Stomach (tissue), 9 donors: ENCODE results near the gene FHOD3. TPM values are rescaled to one million over a fixed set of nuclear protein-coding genes. Genes with fewer than 3 reads are reported as not detected.

Source experiments
- DNase-seq, 2 donors: peaks; one replicate each; pipeline versions ENCODE4 v3.0.0 to v3.0.0-alpha.2; 2013 to 2019
- H3K27ac ChIP-seq, 5 donors: fragments of 200-600 bp in 4 of 5; sonication (generic) in 4 of 5; one replicate each; pipeline ENCODE4 v1.5.1; 2013 to 2019; ENCODE audit warnings: mild to moderate bottlenecking in 1 of 5, moderate library complexity in 1 of 5
- H3K27me3 ChIP-seq, 3 donors: fragments of 200-600 bp; sonication (generic); one replicate each; pipeline ENCODE4 v1.5.1; 2017 to 2019; ENCODE audit warnings: mixed run types in 1 of 3
- H3K36me3 ChIP-seq, 4 donors: fragments of 200-600 bp; sonication (generic); 1 replicate in 3 of 4; 2 replicates in 1 of 4; pipeline ENCODE4 v1.5.1; 2016 to 2019
- H3K4me1 ChIP-seq, 4 donors: fragments of 200-600 bp; sonication (generic); one replicate each; pipeline ENCODE4 v1.5.1; 2016 to 2019
- H3K4me3 ChIP-seq, 4 donors: fragments of 200-600 bp; sonication (generic) in 3 of 4; one replicate each; pipeline ENCODE4 v1.5.1; 2016 to 2019; ENCODE audit warnings: mild to moderate bottlenecking in 1 of 4
- H3K9me3 ChIP-seq, 4 donors: fragments of 200-600 bp; sonication (generic); one replicate each; pipeline ENCODE4 v1.5.1; 2016 to 2019
- EP300 ChIP-seq: sonication (generic); formaldehyde crosslinking; IDR thresholded peaks from one replicate; pipeline ENCODE4 v1.6.1; 2017; ENCODE audit warnings: antibody characterized with exemption
- POLR2A ChIP-seq, 4 donors: fragments of 450-650 bp; IDR thresholded peaks; one replicate each; pipeline ENCODE4 v1.6.1; 2016; ENCODE audit warnings: antibody characterized with exemption in 4 of 4, control low read depth in 2 of 4, mild to moderate bottlenecking in 1 of 4, moderate library complexity in 1 of 4
- POLR2AphosphoS5 ChIP-seq, 3 donors: sonication (generic); formaldehyde crosslinking; IDR thresholded peaks; one replicate each; pipeline ENCODE4 v1.6.1; 2016; ENCODE audit warnings: antibody characterized with exemption in 3 of 3
- whole genome bisulfite sequencing, 5 donors: extraction: QIAGEN DNeasy Blood & Tissue Kit in 3 of 5; methylation state at CpG; one replicate each; pipeline versions ENCODE4 v1.1.5 to v1.1.7; 2013 to 2018; 5-methylcytosine and 5-hydroxymethylcytosine counted together
- intact Hi-C: fragments of 100-400 bp; cut with DNase I; formaldehyde crosslinking; loops from one replicate; pipeline ENCODE4 v1.15.1; 2023; ENCODE audit warnings: low total_unique reads
- polyA plus RNA-seq, 3 donors: library from polyadenylated mRNA; stranded (reverse); fragments of 200-250 nt; gene quantifications; one replicate each; pipeline ENCODE4 v1.2.3, GENCODE V29; 2013
- total RNA-seq, 5 donors: library from RNA; depleted of rRNA; stranded (reverse); fragments of >200 nt; gene quantifications; one replicate each; pipeline versions ENCODE4 v1.1.0 to v1.2.3, GENCODE V29; 2014 to 2016
- TF ChIP-seq, protein P1 (sequence below), 7 experiments: fragments of 450-650 bp in 4 of 7; fragments of 200-600 bp in 3 of 7; sonication (generic) in 3 of 7; IDR thresholded peaks; one replicate each; pipeline ENCODE4 v1.5.1; 2016 to 2019; ENCODE audit warnings: antibody characterized with exemption in 7 of 7, control low read depth in 2 of 7, mild to moderate bottlenecking in 1 of 7
- donor health status: healthy with polysubstance abuse.
- donor health status: Bipolar disorder and iron deficiency.
- donor health status: healthy.

The FHOD3 gene
- total and polyA plus RNA-seq, 8 donors, result under 0.01 to 9.1 (median 4.6) TPM

DNA sequence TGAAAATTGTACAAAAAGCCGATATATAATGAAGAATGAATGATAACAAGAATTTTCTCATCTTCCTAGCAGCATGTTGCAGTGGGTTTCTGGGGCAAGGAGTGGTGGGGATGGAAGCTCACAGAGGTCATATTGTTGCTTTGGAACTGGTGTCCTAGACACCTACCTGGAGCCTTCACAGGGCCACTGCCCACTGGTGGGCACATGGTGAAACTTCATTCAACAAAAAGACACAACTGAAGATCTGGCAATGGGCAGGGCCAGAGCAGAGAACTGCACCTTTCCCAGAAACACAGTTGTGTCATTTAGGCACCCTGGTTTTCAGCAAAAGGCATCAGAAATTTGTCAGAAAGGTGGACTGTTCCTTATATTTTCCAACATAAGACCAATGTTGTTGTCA, 115.3 kb downstream of the FHOD3 start:
- 69 to 86% (median 76%) methylated on average over 1 of the region's 1 CpG for WGBS, 5 donors
- Histone ChIP-seq H3K4me3 (no peak overlapping the region), H3K4me1 (no peaks in the 10 kb centered on the region), H3K27me3 (no peaks in the 10 kb centered on the region), H3K36me3 (no peaks in the 10 kb centered on the region), H3K27ac (no peak overlapping the region), H3K9me3 (no peaks in the 10 kb centered on the region)
- DNase-seq, result no peak
- TF ChIP-seq, protein P1, sequence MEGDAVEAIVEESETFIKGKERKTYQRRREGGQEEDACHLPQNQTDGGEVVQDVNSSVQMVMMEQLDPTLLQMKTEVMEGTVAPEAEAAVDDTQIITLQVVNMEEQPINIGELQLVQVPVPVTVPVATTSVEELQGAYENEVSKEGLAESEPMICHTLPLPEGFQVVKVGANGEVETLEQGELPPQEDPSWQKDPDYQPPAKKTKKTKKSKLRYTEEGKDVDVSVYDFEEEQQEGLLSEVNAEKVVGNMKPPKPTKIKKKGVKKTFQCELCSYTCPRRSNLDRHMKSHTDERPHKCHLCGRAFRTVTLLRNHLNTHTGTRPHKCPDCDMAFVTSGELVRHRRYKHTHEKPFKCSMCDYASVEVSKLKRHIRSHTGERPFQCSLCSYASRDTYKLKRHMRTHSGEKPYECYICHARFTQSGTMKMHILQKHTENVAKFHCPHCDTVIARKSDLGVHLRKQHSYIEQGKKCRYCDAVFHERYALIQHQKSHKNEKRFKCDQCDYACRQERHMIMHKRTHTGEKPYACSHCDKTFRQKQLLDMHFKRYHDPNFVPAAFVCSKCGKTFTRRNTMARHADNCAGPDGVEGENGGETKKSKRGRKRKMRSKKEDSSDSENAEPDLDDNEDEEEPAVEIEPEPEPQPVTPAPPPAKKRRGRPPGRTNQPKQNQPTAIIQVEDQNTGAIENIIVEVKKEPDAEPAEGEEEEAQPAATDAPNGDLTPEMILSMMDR (IDR thresholded peaks at IDR 0.05), result no peak
- TF ChIP-seq POLR2A (IDR thresholded peaks at IDR 0.05) (no peak), POLR2AphosphoS5 (IDR thresholded peaks at IDR 0.05) (no peak)
- intact Hi-C loops, result no loop called here

DNA sequence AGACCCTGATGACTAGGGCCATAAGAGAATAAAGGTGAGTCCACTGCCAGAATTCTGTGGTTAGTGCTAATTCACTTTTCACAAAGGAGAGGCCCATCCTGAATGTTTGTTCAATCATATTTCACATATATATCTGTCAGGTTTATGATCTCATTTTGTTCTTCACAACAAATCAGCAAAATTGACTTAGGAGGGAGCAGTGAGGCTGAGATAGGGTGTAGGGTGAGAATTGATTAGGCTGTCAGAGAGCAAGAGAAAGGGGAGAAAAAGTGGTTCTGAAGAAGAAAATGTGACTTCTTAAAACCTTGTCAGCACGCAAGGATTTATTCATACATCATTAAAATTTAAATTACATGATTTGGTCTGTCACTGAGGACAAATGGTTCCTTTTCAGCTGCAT, 117.7 kb downstream of the FHOD3 start:
- no peak for DNase-seq
- Histone ChIP-seq H3K4me1 (peaks cover 0 to 13% (median under 1%) of the 10 kb centered on the region in 4 donors), H3K9me3 (no peaks in the 10 kb centered on the region), H3K36me3 (no peaks in the 10 kb centered on the region), H3K27me3 (no peaks in the 10 kb centered on the region), H3K4me3 (no peak overlapping the region), H3K27ac (no peak overlapping the region)
- intact Hi-C loops, result no loop called here
- 65 to 87% (median 86%) methylated on average over 1 of the region's 1 CpG for WGBS, 5 donors
- TF ChIP-seq POLR2AphosphoS5 (IDR thresholded peaks at IDR 0.05) (no peak), POLR2A (IDR thresholded peaks at IDR 0.05) (no peak), EP300 (no peak)
- TF ChIP-seq, protein P1 (IDR thresholded peaks at IDR 0.05), result no peak

DNA sequence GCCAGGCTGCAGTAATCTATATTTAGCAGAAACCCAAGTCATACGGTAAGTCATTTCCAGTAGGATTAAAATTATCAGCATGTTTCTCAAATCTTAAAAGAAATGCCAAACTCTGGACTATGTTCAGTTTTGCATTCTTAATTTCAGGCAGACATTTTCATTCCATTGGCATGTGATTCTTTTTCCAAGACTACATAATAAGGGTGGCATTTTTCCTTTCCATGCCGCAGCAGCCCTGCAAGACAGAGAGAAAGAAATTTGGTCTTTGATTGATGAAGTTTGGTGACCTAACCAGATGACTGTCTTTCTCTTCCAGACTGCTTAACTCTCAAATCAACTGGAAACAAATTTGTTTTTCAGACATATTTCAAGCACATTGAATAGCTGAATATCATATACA, 118.1 kb downstream of the FHOD3 start:
- no peaks in the 10 kb centered on the region for H3K27me3 ChIP-seq
- intact Hi-C loops, result no loop called here
- no peak for DNase-seq
- no peak overlapping the region for H3K4me3 ChIP-seq
- no peak overlapping the region for H3K27ac ChIP-seq
- 65 to 83% (median 78%) methylated on average over 2 of the region's 2 CpGs for WGBS, 5 donors
- peaks cover 0 to 18% (median 2%) of the 10 kb centered on the region in 4 donors for H3K4me1 ChIP-seq
- H3K9me3 ChIP-seq, result no peaks in the 10 kb centered on the region
- TF ChIP-seq EP300, result no peak
- TF ChIP-seq POLR2A (IDR thresholded peaks at IDR 0.05), result no peak
- no peak for TF ChIP-seq POLR2AphosphoS5 (IDR thresholded peaks at IDR 0.05)
- TF ChIP-seq, protein P1 (IDR thresholded peaks at IDR 0.05), result no peak
- H3K36me3 ChIP-seq, result no peaks in the 10 kb centered on the region

DNA sequence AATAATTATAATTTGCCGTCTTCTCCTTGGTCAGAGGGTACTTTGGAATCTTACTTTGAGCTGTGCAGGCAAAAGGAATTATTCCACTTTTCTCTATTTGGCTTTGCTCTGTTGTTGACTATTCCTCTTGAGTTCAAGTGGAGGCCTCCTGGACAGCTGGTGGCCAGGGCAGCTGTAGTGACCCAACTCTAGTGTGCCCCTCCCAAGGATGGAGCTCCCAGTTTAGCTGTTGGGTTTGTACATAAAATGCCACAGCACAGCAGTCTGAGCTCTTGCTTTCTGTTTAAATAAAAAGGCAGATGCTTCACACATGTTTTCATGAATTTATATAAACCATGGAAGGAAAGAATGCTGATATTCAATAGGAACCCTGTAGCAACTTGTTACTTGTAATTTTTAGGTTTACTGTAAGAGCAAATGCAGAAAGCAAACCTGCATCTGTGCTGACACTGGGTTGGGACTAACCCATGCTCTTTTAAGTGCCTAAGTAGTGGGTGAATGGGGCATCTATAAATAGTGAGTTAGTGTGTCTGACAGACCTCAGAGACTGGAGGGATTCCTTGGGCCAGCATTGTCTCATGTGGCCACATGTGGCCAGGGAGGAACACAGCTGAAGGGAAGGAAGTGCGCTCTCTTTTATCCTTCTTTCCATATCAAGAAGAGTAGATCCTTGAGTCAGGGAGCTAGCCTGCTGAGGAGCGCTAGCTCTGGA, 121.8 kb downstream of the FHOD3 start:
- H3K9me3 ChIP-seq, result no peaks in the 10 kb centered on the region
- DNase-seq, result no peak
- intact Hi-C loops, result no loop called here
- TF ChIP-seq EP300 (no peak), POLR2A (IDR thresholded peaks at IDR 0.05) (no peak), POLR2AphosphoS5 (IDR thresholded peaks at IDR 0.05) (no peak)
- TF ChIP-seq, protein P1 (IDR thresholded peaks at IDR 0.05), result no peak
- H3K27me3 ChIP-seq, result no peaks in the 10 kb centered on the region
- H3K4me1 ChIP-seq, result peaks cover 0 to 22% (median 2%) of the 10 kb centered on the region in 4 donors
- H3K27ac ChIP-seq, result no peak overlapping the region
- H3K36me3 ChIP-seq, result no peaks in the 10 kb centered on the region
- WGBS, 5 donors, result 80 to 91% (median 86%) methylated on average over 3 of the region's 3 CpGs
- no peak overlapping the region for H3K4me3 ChIP-seq
